Measurements from ENCODE around the gene MORC3. TPM values are rescaled to one million over a fixed set of nuclear protein-coding genes. Genes with fewer than 3 reads are reported as not detected.

The MORC3 gene
- total RNA-seq, 4 donors from 2014 or later = 29.4 to 82.5 (median 31.0) TPM

- Histone ChIP-seq H3K27ac (no peak overlapping the region), H3K4me3 (no peak overlapping the region), H3K36me3 (peaks cover 0 to 76% (median 0%) of the 10 kb centered on the region in 3 donors), H3K4me1 (no peaks in the 10 kb centered on the region), H3K9me3 (no peaks in the 10 kb centered on the region), H3K27me3 (no peaks in the 10 kb centered on the region)
- no peak for DNase-seq
- TF ChIP-seq POLR2A (IDR thresholded peaks at IDR 0.05) (no peak), CTCF (IDR thresholded peaks at IDR 0.05) (no peak)
Observed at GRCh38 chr21:36349315-36349714, 29.3 kb downstream of the MORC3 start.

DNA sequence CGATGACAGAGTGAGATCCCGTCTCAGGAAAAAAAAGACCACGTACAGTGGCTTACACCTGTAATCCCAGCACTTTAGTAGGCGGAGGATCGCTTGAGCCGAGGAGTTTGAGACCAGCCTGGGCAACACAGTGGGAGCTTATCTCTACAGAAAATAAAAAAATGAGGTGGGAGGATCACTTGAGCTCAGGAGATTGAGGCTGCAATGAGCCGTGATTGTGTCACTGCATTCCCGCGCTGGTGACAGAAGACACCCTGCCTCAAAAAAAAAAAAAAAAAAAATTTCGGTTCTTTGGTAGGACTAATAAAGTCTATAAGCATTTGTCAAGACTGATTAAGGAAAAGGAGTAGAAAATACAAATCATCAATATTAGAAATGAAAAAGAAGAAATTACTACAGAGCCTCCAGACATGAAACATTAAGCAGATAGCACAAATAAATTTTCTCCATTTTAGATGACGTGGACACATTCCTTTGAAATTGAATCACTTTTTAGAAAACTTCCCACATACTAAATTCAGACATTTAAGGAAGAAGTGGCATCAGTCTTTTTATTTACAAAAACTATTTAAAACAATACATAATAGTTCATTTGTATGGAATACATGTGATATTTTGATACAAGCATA, 30.4 kb downstream of the MORC3 start:
- no peaks in the 10 kb centered on the region for H3K9me3 ChIP-seq
- no peaks in the 10 kb centered on the region for H3K27me3 ChIP-seq
- peaks cover 0 to 75% (median 0%) of the 10 kb centered on the region in 3 donors for H3K36me3 ChIP-seq
- no peak for DNase-seq
- no peak overlapping the region for H3K4me3 ChIP-seq
- no peak overlapping the region for H3K27ac ChIP-seq
- no peaks in the 10 kb centered on the region for H3K4me1 ChIP-seq
- no peak for TF ChIP-seq CTCF (IDR thresholded peaks at IDR 0.05)
- TF ChIP-seq POLR2A (IDR thresholded peaks at IDR 0.05) = no peak

DNA sequence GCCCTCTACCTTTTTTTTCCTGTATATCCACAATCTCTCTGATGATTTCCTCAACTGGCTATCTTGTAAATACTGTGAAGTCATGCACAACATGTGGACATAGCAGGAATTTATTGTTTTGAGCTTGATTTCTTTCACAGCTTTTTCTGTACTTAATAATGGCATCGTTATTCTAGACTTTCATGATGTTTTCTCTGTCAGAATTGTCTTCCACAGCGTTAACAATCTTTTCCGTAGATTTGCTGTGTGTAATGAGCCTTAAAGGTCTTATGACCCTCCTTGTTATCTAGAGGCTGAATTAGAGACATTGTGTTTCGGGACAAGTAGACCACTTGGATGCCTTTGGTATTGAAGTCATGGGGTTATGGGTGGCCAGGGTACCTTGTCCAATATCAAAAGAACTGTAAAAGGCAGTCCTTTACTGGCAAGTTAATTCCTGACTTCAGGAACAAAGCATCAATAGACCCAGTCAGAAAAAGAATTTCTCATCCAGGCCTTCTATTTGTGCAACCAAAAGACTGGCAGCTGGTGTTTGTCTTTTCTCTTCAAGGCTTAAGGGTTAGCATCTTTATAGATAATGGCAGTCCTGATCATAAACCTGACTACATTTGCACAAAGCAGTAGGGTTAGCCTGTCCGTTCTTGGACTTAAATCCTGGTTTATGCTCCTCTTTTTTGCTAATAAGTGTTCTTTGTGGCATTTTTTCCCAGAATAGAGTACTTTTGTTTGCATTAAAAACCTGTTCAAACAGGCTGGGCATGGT, 35.1 kb downstream of the MORC3 start:
- DNase-seq = no peak
- Histone ChIP-seq H3K4me1 (no peaks in the 10 kb centered on the region), H3K4me3 (no peak overlapping the region), H3K27ac (no peak overlapping the region), H3K9me3 (no peaks in the 10 kb centered on the region), H3K36me3 (peaks cover 0 to 74% (median 0%) of the 10 kb centered on the region in 3 donors), H3K27me3 (no peaks in the 10 kb centered on the region)
- TF ChIP-seq POLR2A (IDR thresholded peaks at IDR 0.05) = no peak
- no peak for TF ChIP-seq CTCF (IDR thresholded peaks at IDR 0.05)

GRCh38 chr21:36355868-36356267, 35.9 kb downstream of the MORC3 start:
- Histone ChIP-seq H3K27me3 (no peaks in the 10 kb centered on the region), H3K9me3 (no peaks in the 10 kb centered on the region), H3K4me1 (no peaks in the 10 kb centered on the region), H3K27ac (no peak overlapping the region), H3K4me3 (no peak overlapping the region), H3K36me3 (peaks cover 0 to 78% (median 0%) of the 10 kb centered on the region in 3 donors)
- DNase-seq = no peak
- TF ChIP-seq POLR2A (IDR thresholded peaks at IDR 0.05) (no peak), CTCF (IDR thresholded peaks at IDR 0.05) (no peak)

DNA sequence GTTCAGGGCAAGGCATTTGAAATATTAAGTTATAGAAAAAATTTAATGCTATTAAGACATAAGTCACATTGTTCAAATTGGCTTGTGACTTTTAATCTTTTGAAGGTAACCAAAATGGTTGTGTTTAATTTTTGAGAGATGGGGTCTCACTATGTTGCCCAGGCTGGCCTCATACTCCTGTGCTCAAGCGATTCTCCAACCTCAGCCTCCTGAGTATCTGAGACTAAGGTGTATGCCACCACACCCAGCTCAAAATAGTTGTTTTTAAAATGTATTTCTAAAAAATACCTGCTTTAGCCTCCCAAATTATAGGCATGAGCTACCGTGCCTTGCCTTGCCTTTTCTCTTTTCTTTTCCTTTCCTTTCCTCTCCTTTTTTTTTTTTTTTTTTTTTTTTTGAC, 39.2 kb downstream of the MORC3 start:
- Histone ChIP-seq H3K4me1 (no peaks in the 10 kb centered on the region), H3K9me3 (no peaks in the 10 kb centered on the region), H3K27ac (no peak overlapping the region), H3K36me3 (peaks cover 0 to 95% (median 0%) of the 10 kb centered on the region in 3 donors), H3K4me3 (no peak overlapping the region), H3K27me3 (no peaks in the 10 kb centered on the region)
- no peak for DNase-seq
- TF ChIP-seq CTCF (IDR thresholded peaks at IDR 0.05) (no peak), POLR2A (IDR thresholded peaks at IDR 0.05) (no peak)
